ENCODE results near the gene RUNX1.

GRCh38 chr21:35042836-35043235 lies 6.3 kb downstream of the RUNX1 start:
- no peak for TF ChIP-seq ZFX (IDR thresholded peaks at IDR 0.05; ENCODE audit: borderline replicate concordance)
- no peak for TF ChIP-seq CTCF (IDR thresholded peaks at IDR 0.05)

All from 22Rv1 (cell line).